IPS-NIHi11 (cell line): ENCODE results near the gene DENND5B.
"Not testable (repeated sequence)": the region's sequence is repeated elsewhere in the genome, so short reads cannot be mapped to it uniquely, and the experiment has no call there.

Source experiments
- DNase-seq: peaks from one replicate; pipeline ENCODE4 v3.0.0; 2012; ENCODE audit warnings: mixed read lengths, low spot score

Gene DENND5B

DNA sequence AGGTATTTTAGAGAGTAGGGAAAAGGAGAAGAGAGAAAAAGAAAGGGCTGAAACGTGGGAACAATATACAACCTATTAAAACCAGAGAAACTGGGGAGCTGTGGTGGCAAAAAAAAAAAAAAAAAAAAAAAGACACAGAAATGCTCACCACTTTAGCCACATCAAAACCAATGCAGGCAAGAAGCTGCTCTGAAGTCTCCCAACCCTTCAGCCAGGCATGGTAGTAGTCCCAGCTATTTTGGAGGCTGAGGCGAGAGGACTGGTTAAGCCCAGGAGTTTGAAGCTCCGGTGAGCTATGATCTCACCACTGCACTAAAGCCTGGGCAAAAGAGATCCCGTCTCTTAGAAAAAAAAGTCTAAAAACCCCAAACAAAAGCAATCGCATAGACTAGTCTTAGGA lies 33.2 kb downstream of the DENND5B start:
- DNase-seq, result no peak

DNA sequence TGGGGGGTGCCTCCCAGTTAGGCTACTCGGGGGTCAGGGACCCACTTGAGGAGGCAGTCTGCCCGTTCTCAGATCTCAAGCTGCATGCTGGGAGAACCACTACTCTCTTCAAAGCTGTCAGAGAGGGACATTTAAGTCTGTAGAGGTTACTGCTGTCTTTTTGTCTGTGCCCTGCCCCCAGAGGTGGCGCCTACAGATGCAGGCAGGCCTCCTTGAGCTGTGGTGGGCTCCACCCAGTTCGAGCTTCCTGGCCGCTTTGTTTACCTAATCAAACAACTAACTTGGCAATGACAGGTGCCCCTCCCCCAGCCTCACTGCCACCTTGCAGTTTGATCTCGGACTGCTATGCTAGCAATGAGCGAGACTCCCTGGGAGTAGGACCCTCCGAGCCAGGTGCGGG lies 35.5 kb downstream of the DENND5B start:
- DNase-seq, result not testable (repeated sequence)

DNA sequence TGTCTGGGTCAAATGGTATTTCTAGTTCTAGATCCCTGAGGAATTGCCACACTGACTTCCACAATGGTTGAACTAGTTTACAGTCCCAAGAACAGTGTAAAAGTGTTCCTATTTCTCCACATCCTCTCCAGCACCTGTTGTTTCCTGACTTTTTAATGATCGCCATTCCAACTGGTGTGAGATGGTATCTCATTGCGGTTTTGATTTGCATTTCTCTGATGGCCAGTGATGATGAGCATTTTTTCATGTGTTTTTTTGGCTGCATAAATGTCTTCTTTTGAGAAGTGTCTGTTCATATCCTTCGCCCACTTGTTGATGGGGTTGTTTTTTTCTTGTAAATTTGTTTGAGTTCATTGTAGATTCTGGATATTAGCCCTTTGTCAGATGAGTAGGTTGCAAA lies 40.3 kb downstream of the DENND5B start:
- DNase-seq, result not testable (repeated sequence)

DNA sequence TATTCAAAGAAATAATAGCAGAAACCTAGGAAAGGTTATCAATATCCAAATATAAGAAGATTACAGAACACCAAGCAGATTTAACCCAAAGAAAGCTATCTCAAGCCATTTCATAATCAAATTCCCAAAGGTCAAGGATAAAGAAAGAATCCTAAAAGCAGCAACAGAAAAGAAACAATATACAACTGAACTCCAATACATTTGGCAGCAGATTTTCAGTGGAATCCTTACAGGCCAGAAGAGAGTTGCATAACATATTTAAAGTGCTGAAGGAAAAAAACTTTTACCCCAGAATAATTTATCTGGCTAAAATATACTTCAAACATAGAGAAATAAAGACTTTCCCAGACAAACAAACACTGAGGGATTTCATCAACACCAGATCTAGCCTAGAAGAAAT lies 54.3 kb downstream of the DENND5B start:
- DNase-seq, result no peak

DNA sequence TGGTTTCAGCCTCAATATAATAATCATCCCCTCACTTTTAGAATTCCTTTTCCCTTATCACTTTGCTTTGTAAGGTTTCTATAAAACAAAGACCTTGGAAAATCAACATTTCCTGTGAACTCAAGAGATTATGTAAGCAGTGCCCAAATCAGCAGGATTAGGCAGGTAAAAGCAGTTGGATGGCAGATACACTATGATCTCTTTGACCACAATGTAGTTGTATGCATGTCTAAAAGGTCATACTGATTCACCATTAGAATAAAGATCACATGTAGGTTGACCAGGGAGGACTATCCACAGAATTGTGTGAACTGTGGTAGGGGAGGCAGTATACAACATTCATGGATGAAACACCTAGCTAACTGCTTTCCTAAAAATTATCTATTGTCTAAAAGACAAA lies 57.5 kb downstream of the DENND5B start:
- no peak for DNase-seq

DNA sequence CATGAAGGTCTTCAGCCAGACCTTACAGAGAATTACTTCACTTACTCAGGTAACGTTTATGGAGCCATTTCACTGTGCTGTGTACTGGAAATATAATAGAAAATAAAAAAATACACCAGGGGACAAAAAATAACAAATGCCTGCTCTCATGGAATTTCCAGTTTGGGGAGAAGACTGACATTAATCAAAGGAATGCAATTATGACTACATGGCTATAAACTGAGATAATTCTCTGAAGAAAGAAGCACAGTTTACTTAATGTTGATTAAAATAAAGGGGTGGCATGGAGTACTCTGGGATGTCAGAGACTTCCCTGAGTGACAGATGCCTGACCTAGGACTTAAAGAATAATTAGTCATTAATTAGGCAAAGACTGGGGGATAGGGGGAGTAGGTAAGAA lies 59.0 kb downstream of the DENND5B start:
- DNase-seq, result no peak

DNA sequence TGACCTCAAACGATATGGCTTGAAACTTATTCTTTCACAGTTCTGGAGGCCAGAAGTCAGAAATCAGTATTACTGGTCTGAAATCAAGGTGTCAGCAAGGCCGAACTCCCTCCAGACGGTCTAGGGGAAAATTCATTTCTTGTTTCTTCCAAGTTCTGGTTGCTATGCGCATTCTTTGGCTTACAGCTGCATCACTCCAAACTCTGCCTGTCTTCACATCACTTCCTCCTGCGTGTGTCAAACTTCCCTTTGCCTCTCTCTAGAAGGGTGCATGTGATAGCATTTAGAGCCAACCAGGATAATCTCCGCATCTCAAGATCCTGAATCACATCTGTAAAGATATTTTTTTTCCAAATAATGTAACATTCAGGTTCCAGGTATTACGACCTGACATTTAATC lies 62.8 kb downstream of the DENND5B start:
- DNase-seq, result no peak

DNA sequence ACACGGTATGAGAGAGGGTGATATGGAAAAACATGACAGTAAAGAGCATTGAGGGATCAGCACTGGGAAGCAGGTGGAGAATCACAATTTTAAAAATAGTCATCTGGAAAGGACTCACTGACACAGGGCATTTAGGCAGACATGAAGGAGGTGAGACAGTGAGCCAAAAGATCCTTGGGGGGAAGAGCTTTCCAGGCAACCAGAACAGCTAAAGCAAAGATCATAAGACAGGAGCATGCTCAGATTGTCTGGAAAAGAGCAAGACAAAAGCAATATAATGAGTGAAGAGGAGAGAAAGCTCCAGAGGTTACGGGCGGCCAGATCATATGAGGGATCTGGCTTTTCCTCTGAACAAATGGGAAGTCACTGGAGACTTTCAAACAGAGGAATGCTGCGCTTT lies 63.9 kb downstream of the DENND5B start:
- DNase-seq, result no peak

DNA sequence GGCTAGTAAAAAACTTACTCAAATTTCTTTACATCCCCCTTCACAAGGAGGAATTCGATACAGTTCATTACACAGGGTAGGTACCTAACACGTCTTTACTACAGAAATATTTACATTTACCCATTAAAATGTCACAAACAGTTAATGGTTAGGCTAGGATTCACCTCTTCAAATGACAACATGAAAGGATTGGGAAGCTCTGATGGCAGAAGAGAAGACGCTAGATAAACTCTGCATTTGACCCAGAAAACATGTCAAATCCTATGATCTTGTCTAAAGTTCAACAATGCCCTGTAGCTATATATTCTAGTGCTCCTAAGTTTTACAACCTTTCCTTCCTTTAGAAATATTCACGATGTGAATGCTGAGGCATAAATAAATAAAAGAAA lies 64.8 kb downstream of the DENND5B start:
- no peak for DNase-seq

DNA sequence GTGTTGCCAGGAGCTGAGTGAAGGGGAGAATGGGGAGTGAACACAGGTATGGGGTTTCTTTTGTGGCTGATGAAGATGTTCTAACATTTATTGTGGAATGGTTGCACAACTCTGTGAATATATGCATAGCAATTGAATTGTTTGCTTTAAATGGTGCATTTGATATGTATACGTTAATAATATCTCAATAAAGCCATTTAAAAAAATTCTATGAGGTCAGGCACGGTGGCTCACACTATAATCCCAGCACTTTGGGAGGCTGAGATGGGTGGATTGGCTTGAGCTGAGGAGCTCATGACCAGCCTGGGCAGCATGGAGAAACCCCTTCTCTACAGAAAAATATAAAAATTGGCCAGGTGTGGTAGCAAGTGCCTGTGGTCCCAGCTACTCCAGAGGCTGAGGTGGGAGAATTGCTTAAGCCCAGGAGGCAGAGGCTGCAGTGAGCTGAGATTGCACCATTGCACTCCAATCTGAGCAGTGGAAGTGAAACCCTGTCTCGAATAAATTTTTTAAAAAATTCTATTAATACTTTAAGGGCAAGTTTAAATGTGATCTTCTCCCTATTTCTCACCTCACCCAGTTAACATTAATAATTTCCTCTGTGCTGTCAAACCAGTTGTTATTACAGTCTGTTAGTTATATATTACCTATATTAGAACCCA lies 65.3 kb downstream of the DENND5B start:
- no peak for DNase-seq

DNA sequence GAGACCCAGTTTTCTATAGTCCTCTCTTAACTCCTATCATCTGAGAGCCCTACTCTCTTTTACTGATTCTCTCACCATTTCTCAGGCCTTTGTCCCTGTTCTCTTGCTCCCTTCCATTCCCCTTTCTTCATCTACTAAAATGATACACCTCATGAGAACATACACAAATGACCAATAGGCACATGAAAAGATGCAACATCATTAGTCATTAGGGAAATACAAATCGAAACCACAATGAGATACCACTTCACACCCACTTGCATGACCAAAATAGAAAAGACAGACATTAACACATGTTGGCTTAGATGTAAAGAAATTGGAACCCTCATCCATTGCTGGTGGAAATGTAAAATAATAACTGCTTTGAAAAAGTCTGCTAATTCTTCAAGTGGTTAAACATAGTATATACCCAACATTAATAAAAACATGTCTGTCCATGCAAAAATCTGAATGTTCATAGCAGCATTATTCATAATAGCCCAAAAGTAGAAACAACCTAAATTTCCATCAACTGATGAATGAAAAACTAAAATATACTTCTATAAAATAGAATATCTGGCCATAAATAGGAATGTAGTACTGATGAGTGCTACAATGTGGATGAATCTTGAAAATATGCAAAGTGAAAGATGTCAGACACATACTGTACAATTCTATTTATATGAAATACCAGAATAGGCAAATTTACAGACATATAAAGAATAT lies 66.0 kb downstream of the DENND5B start:
- no peak for DNase-seq

DNA sequence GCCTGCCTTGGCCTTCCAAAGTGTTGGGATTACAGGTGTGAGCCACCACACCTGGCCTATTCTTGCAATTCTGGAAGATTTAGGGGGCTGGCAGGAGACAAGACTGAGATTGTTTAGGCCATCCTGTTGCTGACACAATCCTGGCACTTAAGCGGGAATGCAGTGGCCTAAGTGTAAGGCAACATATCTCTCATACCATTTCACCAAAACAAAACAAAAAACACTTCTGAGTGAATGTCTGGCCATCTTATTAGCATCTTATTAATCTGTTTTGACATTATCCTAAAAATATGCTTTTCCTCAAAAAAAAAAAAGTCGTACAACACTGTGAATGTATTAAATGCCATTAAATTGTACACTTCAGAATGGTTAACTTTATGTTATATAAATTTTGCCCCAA lies 67.6 kb downstream of the DENND5B start:
- DNase-seq, result no peak

DNA sequence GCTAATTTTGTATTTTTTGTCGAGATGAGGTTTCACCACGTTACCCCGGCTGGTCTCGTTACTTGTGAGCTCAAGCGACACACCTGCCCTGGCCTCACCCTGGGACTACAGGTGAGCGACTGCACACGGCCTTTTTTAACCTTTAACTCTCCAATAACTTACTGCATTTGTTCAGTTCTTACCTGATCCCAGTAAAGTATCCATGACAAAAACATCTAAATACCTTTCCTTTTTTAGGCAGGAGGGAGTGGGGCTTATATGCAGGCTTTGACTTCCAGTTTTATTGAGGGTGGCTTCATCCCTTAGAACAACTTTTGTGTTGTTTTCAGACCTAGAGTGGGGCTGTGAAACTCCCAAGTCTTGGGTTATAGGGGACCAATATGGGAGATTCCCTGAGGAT lies 68.3 kb downstream of the DENND5B start:
- DNase-seq, result no peak

DNA sequence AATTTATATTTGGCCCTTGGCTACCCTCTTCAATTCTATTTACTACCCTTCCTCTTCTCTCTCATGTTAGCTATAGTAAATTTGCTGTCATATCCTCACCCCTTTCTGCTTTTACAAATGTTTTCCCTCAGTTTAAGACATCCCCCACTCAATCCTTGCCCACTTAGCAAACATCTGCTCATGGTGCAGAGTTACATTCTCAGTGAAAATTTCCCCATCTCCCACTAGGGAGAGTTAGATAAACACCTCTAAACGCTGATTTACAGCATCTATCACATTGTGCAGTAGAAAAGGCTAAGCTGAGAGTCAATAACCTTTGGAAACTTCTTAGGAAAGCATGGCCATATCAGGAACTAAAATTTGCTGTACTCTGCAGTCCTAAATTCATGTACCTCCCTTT lies 69.0 kb downstream of the DENND5B start:
- DNase-seq, result no peak

DNA sequence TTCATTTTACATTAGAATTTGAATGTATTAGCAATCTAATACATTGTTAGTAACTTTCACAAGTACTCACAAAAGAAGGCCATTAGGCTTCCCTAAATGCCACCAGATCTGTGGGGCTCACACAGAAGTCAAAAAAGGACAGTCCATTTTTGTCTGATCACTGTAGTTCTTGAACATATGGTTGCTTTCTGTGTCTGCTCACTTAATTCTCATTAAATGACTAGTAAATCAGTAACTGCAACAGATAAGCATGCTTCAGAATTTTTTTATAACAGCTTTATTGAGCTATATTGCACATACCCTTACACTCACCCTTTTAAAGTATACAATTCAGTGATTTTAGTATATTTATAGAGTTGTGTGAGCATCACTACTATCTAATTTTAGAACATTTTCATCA lies 71.4 kb downstream of the DENND5B start:
- DNase-seq, result no peak

DNA sequence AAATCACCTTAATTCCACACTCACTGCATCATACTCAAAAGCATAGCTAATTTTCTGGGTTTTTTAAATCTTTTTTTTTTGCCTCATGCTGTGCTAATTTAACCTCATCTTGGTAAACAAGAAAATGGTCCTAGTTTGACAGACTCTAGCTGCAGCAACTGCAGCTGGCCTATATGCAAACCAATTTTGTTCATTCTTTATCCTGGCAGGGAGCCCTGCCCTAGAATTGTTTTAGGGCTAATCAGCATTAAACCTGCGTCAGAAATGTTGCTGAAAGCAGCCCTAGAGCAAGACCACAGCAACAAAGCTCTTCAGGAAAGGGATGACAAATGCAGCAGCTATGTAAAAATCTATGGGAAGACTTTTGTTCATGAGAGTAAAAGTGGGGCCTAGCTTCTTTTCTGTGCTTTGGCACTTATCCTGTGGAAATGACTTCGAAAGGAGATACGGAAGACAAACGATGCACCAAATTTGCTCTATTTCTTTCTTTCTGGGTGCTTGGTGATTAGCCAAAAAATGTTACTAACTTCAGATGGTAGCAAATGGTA lies 72.2 kb downstream of the DENND5B start:
- peak; percentile 55 for DNase-seq

DNA sequence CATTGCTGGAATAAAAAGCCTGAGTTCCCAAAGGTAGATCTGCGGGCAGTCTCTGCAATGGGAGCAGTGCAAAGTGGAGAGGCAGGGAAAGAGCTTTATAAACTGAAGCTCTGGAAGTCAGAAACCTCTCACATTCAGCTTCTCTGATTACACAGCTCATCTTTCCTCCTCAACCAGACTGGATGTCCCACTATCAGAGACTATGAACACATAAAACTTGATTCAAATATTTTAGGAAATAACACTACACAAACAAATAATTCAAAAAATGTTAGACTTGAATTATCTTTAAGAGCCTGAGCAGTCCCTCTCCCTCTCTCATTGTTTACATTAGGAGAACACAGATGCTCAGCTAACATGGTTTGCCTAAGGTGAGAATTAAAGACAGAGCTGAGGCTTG lies 72.9 kb downstream of the DENND5B start:
- no peak for DNase-seq

DNA sequence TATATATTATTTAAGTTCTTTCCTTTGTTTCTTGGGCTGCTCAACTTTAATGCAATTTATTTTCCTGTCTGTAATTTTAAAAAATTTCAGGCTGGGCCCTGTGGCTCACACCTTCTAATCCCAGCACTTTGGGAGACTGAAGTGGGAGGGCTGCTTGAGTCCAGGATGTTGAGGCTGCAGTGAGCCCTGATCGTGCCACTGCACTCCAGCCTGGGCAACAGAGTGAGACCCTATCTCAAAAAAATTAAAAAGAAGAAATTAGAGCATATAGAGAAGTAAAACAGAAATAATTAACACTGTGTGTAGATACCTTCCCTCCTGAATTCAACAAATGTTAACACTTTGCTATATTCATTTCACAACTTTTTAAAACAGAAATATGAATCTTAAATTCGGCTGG lies 74.2 kb downstream of the DENND5B start:
- no peak for DNase-seq

DNA sequence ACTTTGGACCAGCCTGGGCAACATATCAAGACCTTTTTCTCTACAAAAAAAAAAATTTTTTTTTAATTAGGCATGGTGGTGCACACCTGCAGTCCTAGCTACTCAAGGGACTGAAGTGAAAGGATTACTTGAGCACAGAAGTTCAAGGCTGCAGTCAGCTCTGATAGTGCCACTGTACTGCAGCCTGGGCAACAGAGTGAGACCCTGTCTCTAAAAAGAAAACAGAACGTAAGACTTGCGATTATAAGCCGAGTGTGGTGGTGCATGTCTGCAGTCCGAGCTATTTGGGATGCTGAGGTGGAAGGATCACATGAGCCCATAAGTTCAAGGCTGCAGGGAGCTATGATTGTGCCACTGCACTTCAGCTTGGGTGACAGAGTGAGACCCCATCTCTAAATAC lies 76.0 kb downstream of the DENND5B start:
- no peak for DNase-seq

DNA sequence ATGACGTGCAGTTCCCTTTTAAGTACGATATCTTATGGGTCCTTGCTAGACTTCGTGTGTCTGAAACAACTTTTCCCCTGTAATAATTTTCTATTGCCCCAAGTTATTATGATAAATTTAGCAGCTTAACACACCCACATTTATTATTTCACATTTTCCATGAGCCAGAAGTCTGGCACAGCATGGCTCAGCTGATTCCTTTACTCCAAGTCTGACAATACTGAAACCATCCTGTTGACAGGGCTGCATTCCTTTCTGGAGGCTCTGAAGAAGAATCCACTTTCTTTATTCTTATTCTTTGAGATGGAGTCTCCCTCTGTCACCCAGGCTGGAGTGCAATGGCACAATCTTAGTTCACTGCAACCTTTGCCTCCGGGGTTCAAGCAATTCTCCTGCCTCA lies 80.9 kb downstream of the DENND5B start:
- DNase-seq, result no peak

DNA sequence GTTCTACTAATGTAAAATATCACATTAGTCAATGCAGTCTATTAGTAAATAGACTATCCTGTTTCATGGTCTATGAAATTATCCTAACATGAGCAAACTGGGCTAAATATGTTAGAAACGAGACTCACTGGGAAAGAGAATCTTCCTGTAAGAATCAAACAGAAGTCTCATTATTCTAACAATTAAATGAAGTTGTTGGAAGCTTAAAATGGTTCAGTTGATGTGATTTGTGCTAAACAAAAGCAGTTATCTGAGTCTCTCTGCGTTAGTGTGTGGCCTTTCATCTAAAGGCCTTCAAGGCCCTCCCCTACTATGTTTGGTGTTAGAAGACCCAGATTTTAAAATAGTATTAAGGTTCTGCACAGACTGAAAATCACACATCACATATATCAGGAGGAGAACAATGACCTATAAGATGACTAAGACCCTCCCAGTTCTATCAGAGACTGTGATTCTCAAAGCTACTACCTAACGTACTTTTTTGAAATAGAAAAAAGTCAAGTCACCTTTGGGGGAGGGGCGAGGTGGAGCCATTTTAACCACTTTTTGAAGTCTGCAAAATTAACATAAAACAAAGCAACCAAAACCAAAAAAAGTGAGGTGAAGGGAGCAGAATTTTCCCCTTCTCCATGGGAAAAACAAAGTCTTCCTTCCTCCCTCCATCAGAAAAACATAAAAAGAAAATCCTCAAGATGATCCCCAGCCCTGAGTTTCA lies 82.3 kb downstream of the DENND5B start:
- no peak for DNase-seq

DNA sequence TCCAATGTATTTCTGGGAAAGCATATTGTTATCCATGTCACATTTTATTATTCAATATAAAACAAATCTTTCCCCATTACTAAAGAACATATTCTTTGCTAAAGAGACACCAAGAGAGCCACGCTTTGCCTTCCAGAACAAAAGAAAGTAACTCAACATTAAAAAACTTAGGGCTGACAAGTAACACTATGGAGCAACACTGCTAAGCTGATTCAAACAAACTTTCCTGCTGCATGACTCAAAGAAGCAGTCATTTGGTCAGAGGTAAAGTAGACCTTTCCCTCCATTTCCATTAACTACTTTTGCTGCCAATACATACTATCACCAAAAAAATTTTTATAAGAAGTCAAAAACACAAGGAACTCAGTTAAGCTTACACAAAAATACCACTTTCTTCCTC lies 83.0 kb downstream of the DENND5B start:
- no peak for DNase-seq
